ENCODE results near the gene TRIM69. TPM values are rescaled to one million over a fixed set of nuclear protein-coding genes. Genes with fewer than 3 reads are reported as not detected.

TRIM69 gene
- total RNA-seq, 1 experiment from 2014 or later = 16.4 TPM

GRCh38 chr15:44804298-44805046, 68.1 kb downstream of the TRIM69 start:
- DNase-seq (ENCODE audit: low spot score) = no peak

- DNase-seq (ENCODE audit: low spot score) = no peak
Observed at GRCh38 chr15:44808557-44808956, 72.2 kb downstream of the TRIM69 start.

GRCh38 chr15:44810237-44810636, 73.9 kb downstream of the TRIM69 start:
- no peak for DNase-seq (ENCODE audit: low spot score)

GRCh38 chr15:44811337-44811736, 75.0 kb downstream of the TRIM69 start:
- peak; percentile 25 for DNase-seq (ENCODE audit: low spot score)

- no peak for DNase-seq (ENCODE audit: low spot score)
Observed at GRCh38 chr15:44812029-44812517, 75.7 kb downstream of the TRIM69 start.

GRCh38 chr15:44813231-44813630, 76.9 kb downstream of the TRIM69 start:
- DNase-seq (ENCODE audit: low spot score) = no peak

Other genes starting within 250 kb of the TRIM69 start
- 43.4 and 54.1 TPM in 2 replicates for gene EIF3J, start 199.4 kb upstream of the TRIM69 start, total RNA-seq (2014; rRNA removed; shearing (Covaris generic))
- gene SPG11, start 72.9 kb upstream of the TRIM69 start, total RNA-seq (2014; rRNA removed; shearing (Covaris generic)) = 26.8 and 27.0 TPM in 2 replicates
- gene PATL2, start 25.2 kb upstream of the TRIM69 start, total RNA-seq (2014; rRNA removed; shearing (Covaris generic)) = not detected in 2 replicates
- gene B2M, start 25.0 kb upstream of the TRIM69 start, total RNA-seq (2014; rRNA removed; shearing (Covaris generic)) = 2,498 and 2,773 TPM in 2 replicates
- not detected in 2 replicates for gene TERB2, start 220.2 kb downstream of the TRIM69 start, total RNA-seq (2014; rRNA removed; shearing (Covaris generic))